NCI-H2029 treated with DMSO at 0.1 percent for 48 hours (cell line): Measurements from ENCODE around the gene CGAS.
"Not testable (repeated sequence)": the region's sequence is repeated elsewhere in the genome, so short reads cannot be mapped to it uniquely, and the experiment has no call there.

Source experiments
- DNase-seq: peaks from one replicate; lab custom pipeline; 2025; lab: John Stamatoyannopoulos, UW

CGAS gene

DNA sequence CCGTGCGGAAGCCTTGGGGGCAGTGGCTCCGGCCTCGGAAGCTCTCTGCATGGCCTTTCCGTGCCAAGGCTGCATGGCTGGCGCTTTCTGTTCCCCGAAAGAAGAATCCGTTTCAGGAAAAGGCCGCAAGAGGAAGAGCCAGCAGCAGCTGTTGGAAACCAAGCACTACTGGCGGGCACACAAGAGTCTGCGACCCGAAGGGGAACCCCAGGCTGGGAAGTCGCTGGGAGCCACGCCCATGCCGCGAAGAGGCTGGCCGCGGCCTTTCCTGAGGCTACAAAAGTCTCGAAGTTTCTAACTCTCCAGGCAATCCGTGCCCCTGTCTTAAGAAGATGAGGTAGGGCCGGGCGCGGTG lies at the start of gene CGAS:
CGAS (minus strand) TSS at position 191 of the 355 bp plus-strand sequence; CDS start at position 75, 116 bp downstream.
- no peak for DNase-seq

DNA sequence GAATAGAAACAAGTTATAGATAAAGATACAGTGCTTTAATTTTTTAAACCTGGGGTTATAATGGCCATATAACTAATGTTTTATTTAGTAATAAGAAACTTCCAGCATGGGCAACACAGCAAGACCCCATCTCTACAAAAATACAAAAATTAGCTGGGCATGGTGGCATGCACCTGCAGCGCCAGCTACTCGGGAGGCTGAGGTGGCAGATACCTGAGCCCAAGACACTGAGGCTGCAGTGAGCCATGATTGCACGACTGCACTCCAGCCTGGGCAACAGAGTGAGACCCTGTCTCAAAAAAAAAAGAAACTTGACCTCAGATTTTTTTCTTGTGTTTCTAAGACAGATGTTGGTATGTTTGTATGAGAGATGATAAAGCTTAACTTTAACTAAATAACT lies 45.8 kb upstream of the CGAS start:
- no peak for DNase-seq

DNA sequence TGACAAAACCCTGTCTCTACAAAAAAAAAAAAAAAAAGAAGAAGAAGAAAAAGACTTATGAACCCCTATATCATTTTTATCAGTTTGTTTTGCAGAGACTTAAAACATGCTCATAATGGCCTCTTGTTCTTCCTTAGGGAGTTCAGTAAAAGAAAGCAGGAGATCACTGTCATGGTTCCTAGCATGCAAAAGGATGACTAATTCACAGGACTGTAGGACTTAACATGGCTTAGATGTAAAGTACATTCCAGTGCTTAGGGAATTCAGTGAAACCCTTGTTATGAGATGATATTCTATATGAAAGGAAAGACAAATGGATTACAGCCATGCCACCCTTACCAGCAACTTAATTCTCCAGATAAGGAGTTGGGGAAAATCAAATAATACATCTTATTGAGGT lies 39.3 kb upstream of the CGAS start:
- no peak for DNase-seq

DNA sequence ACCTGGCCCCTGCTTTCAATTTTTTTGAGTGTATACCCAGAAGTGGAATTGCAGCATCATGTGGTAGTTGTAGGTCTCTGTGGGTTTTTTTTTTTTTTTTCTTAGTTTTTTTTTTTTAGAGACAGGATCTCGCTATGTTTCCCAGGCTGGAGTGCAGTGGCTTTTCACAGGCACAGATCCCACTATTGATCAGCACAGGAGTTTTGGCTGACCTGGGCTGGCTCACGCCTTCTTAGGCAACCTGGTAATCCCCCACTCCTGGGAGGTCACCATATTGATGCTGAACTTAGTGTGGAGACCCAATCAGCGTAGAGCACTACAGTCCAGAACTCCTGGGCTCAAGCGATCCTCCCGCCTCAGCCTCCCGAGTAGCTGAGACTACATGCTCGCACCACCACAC lies 35.4 kb upstream of the CGAS start:
- DNase-seq: no peak

DNA sequence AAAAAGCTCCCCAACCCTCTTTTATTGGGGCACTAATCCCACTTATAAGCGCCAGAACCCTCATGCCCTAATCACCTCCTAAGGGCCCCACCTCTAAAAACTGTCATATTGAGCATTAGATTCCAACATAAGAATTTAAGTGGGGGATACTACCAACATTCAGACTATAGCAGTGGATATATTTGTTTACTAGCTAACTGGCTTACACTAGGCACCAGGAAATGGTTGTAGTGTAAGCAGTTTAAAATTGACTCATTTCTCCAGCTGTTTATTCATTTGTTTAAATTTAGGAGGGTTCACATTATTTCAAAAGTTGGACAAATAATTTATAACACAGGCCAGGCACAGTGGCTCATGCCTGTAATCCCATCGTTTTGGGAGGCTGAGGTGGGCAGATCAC lies 32.3 kb upstream of the CGAS start:
- DNase-seq: no peak

DNA sequence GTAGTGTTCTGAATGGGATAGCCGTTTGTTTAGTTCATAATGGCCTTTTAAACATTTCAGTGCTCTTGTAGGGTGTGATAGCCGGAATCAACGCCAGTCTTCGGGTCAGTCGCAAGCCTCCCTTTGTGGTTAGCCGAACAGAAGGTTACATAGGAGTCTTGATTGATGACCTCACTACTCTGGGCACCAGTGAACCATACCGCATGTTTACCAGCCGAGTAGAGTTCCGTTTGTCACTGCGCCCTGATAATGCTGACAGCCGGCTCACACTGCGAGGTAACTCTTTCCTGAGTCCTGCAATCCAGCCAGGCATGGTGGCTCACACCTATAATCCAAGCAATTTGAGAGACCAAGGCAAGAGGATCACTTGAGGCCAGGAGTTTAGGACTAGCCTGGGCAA lies 29.9 kb upstream of the CGAS start:
- DNase-seq: no peak

DNA sequence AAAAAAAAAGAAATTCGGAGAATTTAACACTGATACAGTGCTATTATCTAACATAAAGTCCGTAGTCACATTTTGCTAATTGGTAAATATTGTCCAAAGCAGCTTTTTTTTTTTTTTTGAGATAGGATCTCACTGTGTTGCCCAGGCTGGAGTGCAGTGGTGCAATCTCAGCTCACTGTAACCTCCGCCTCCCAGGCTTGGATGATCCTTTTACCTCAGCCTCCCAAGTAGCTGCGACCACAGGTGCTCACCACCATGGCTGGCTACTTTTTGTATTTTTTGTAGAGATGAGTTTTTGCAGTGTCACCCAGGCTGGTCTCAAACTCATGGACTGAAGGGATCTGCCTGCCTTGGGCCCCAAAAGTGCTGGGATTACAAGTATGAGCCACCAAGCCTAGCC lies 25.3 kb upstream of the CGAS start:
- DNase-seq: no peak

DNA sequence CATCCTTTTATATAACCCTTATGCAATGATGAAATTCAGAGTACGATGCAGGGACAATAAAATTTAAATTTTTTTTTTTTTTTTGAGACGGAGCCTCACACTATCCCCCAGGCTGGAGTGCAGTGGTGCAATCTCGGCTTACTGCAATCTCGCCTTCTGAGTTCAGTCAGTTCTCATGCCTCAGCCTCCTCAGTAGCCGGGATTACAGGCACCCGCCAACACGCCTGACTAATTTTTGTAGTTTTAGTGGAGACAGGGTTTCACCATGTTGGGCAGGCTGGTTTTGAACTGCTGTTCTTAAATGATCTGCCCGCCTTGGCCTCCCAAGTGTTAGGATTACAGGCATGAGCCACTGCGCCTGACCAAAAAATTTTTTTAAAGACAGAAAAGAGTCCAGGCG lies 24.6 kb upstream of the CGAS start:
- no peak for DNase-seq

DNA sequence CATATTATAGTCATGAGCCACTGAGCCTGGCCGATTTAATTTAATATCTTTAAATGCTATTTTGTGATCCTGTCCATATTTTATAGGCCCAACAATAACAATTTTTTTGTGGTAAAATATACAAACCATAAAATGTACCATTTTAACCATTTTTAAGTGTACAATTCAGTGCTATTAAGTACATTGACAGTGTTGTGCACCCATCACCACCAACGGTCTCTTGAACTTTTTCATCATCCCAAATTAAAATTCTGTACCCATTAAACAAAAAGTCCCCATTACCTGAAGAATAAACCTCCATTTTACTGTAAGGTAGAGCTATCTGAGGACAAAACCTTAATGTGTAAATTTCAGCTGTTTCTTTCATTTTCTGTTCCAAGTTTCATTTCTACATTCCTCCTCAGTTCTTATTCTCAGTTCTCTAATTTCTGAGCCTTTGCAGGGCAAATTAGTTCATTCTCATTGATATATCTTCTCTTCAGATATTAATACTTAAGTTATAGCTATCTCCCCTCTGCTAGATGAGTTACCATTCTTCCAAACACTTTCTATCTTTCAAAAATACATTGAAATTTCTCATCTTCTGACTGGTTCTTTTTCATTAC lies 19.7 kb upstream of the CGAS start:
- DNase-seq: no peak

DNA sequence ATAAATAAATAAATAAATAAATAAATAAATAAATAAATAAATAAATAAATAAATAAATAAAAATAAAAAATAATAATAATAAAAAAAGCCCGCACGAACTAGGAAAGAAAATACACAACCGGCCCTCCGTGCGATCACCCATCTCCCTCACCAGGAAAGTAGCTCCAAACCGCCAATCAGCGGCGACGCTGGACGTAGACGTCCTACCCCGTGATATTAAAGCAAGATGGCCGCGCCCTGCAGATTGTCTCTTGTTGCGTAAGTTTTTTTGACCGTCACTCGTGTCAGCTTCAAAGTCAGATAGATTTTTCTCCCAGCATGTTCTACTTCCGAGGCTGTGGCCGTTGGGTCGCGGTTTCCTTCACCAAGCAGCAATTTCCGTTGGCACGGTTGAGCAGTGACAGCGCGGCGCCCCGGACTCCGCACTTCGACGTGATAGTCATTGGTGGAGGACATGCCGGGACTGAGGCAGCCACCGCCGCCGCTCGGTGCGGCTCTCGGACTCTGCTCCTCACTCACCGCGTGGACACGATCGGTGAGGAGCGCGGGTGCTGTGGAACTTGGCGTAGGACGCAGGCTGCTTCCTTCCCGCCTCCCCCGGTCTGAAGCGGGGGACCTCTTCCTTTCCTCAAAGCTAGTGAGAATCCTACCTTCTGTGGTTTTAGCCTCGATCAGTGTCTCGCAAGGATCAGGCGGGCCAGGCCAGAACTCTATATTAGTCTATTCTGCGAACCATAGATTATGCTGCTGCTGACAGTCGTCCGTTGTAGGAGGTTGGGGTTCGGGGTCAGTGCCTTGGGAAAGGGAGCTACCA lies 9.6 kb upstream of the CGAS start, which contains the start of gene MTO1:
MTO1 (plus strand) TSS at position 201 of the 814 bp plus-strand sequence; CDS start at position 319, 118 bp downstream.
- peak; percentile 74 for DNase-seq

DNA sequence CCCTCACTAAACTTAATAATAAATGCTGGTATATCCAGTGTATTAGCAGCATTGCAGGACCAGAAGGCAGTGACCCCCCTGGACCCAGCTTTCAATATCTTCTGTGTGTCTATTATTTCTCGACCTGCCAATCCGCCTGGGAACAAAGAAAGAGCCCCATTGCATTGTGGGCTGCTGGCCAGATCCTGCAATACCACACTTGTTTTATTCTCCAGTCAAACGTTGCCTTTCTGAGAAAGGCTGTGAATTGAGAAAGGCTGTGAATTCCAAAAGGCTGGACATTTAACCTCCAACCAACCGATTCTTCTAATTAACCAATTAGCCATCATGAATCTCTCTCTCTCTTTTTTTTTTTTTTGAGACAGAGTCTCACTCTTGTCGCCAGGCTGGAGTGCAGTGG lies 8.0 kb upstream of the CGAS start:
- DNase-seq: no peak

DNA sequence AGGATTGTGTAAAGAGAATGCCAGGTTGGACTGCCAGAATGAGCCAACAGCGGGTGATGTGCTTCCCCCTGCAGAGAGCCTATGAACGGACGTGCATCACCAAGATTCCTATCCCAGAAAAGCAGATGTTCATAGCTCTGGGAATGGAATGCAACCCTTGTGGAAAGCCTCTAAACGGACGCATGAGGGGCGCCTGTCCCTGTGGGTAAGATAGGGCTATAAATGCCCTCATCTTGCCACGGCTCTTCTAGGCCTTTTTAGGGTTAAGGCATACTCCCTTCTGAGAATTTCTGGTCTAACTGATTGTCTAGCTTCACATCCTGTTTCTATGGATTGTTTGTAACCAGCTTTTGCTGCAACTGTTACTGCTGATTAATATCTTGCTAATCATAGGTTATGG lies 7.4 kb upstream of the CGAS start:
- not testable (repeated sequence) for DNase-seq

DNA sequence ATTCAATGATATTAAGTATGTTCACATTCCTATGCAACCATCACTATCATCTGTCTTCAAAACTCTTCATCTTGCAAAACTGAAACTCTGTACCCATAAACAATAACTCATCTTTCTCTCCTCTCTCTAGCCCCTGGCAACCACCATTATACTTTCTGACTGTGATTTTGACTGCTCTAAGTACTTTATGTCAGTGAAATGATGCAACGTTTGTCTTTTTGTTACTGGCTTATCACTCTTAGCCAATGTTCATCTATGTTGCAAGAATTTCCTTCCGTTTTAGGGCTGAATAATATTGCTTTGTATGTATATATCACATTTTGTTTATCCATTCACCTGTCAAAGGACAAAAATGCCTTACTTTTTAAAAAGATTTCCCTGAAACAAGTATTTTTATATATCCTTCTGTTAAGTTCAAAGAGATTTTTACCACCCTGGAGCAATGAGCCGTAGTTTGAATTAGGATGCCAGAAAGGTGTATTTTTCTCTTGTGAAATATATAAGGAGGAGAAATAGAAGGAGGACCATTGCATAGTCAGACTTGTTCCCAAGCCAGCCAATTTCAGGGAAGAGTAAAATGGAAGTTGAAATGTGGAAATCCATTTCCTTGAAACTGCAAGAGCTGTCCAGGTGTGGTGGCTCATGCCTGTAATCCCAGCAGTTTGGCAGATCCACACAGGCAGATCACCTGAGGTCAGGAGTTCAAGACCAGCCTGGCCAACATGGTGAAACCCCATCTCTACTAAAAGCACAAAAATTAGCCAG lies 4.0 kb upstream of the CGAS start:
- DNase-seq: no peak

DNA sequence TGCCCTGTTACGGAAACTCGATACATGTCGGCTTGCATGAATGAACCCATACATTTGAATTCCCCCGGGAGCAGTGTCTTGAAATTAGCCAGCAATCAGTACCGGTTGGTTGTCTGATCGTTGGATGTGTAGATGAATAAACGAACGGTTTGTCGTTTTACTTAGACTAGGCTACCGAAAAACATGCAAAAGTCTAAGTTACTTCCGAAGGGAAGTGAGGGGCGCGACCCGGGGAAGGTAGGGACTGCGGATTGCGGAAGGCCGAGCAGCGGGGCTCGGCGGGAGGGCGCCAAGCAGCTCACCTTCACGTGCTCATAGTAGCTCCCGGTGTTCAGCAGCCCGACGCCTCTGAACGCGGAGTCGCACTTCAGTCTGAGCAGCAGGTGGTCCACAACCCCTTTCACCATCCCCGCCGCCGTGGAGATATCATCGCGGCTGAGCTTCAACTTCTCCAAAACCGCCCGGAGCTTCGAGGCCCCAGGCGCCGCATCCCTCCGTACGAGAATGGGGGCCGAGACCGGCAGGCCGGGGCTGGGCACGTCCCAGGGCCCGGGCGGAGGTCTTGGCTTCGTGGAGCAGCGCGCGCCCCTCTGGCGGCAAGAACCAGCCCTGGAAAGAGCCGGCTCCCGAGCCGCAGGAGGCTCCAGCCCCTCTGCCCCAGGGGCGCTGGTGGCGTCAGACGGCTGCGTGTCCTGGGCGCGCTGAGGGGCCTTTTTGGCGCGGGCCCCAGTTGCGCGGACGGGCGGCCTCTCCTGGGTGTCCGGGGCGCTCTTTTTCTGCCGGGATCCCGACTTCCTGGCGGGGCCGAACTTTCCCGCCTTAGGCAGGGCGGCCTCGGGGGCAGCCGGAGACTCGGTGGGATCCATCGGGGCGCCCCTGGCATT lies 632 bp downstream of the CGAS start:
- DNase-seq: peak; percentile 19

DNA sequence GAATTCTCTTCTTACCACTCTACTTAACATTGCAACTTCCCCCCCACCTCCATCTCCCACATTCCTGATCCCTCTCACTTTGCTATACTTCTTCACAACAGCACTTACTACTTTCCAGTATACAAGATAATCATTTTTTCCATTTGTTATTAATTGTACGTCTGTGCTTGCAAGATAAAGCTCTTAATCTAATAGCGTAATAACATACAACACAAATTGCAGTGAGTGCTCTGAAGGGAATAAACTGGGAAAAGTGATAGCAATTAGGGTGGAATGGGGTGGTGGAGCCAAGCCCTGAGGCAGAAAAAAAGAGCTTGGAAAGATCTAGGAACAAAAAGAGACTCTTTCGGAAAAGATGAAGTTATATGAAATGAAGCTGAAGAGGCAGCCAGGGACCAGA lies 8.5 kb downstream of the CGAS start:
- DNase-seq: no peak

DNA sequence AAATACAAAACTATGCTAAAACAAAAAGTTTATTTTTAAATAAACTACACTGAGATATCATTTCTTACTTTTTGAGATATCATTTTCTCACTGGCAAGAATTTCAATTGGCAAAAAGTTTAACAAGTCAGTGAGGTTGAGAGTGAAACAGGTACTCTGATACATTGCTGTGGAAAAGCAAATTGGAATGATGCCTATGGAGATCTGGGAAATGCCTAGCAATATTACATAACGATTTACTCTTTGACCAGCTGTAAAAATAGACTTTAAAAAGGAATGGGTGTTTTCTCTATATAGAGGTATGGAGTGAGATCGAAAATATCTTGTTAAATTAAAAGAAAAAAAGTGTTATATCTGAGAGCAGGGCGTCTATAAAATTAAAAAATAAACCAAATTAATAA lies 16.9 kb downstream of the CGAS start:
- DNase-seq: no peak

DNA sequence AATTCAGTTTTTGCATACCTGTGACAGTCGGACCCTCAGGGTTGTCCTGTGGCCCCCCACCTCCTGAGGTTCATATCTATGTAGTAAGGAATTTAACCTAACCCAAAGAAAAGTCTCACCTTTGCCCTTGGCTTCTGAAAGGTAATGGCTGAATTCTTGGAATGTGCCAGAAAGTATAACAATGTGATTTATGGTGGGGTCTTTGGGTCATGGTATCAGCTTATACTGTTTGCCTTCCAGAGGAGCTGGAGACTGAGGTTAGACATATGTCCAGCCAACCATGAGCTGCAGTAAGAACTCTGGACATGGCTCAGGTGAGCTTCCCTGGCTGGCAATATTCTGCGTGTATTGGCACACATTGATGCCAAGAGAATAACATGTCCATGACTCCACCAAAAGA lies 30.6 kb downstream of the CGAS start:
- no peak for DNase-seq

DNA sequence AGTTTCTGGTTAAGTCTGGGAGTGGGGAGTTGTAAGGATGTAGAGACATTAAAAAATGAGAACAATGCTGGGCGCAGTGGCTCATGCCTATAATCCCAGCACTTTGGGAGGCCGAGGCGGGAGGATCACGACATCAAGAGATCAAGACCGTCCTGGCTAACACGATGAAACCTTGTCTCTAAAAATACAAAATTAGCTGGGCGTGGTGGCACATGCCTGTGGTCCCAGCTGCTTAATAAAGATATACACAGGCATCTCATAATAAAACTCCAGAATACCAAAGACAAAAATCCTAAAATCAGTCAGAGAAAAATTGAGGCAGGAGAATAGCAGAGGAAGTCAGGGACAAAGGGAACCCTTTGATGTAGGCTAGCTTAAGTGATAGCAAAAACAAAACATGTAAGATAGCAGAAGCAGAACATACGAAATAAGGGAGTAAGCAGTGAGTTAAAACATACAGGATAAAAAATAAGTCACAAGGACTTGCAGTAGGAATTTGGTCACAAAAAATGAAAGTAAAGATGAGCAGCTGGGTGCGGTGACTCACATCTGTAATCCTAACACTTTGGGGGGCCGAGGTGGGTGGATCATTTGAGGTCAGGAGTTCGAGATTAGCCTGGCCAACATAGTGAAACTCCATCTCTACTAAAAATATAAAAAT lies 33.9 kb downstream of the CGAS start:
- DNase-seq: no peak

DNA sequence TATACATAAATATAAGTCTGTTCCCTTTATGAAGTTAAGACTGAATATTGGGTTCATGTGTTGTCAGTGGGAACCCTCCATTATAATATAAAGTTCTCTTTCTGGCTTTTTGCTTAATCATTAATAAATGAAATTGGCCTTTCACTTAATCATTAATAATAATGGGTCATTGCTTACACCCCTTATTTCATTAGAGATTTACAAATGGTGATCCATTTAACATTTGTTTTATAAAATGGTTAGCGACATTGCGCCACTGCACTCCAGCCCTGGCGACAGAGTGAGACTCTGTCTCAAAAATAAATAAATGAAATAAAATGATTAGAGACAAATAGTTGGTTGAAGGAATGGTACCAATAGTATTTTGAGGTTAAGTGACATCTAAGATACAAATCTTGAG lies 39.0 kb downstream of the CGAS start:
- no peak for DNase-seq

DNA sequence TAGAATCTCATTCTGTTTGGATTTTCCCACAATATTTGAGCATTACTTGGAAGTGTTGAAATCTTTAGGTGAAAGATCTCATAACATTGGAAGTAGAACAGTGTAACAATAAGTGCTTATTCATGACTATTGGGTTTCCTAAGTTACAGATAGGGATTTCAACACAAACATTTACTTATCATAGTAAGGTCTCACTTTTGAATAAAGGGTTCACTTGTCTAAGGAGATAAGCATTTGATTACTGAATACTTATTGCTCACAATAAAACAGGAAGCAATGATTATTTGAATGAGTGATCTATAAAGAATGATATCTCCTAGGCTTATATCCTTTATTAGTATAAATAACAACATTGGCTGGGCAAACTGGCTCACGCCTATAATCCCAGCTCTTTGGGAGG lies 42.7 kb downstream of the CGAS start:
- DNase-seq: no peak

DNA sequence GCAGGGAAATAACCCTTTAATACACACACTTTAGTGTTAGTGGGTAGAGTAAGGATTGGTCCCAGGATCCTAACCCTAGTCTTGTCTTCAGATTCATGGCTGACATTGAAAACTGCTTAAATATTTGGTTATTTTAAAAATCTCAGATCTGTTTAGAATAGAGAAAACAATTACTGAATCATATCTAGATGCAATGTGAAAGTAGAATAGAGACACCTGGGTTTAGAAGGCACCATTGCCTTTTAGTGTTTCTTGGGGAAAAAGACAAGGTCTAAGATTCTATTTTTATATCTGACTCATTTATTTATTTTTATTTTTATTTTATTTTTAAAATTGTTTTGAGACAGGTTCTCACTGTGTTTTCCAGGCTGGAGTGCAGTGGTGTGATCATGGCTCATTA lies 51.4 kb downstream of the CGAS start:
- no peak for DNase-seq

DNA sequence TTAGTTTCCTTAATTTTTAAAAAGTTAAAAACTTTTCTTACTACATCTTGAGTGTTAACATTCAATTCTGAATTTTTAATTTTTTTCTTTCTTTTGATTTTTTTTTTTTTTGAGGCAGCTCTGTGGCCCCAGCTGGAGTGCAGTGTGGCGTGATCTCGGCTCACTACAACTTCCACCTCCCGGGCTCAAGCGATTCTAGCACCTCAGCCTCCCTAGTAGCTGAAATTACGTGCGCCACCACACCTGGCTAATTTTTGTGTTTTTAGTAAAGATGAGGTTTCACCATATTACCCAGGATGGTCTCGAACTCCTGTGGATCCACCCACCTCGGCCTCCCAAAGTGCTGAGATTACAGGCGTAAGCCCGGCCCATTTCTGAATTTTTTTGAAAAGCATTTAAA lies 56.2 kb downstream of the CGAS start:
- no peak for DNase-seq
